ENCODE measurements around the gene GUK1.

Gene GUK1

DNA sequence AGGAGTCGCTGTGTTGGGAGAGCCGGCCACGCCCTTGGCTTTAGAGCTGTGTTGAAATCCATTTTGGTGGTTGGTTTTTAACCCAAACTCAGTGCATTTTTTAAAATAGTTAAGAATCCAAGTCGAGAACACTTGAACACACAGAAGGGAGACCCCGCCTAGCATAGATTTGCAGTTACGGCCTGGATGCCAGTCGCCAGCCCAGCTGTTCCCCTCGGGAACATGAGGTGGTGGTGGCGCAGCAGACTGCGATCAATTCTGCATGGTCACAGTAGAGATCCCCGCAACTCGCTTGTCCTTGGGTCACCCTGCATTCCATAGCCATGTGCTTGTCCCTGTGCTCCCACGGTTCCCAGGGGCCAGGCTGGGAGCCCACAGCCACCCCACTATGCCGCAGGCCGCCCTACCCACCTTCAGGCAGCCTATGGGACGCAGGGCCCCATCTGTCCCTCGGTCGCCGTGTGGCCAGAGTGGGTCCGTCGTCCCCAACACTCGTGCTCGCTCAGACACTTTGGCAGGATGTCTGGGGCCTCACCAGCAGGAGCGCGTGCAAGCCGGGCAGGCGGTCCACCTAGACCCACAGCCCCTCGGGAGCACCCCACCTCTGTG, 41.7 kb upstream of the GUK1 start:
- H3K27ac ChIP-seq = no peak overlapping the region
- H3K9me3 ChIP-seq = no peaks in the 10 kb centered on the region
- no peak overlapping the region for H3K4me3 ChIP-seq (ENCODE audit: low read depth in 1 of 2, low read length in 1 of 2)
- H3K4me1 ChIP-seq (ENCODE audit: control insufficient read depth in 1 of 2, insufficient read depth in 1 of 2, low read depth in 1 of 2, low read length in 1 of 2) = peaks cover 22 to 26% of the 10 kb centered on the region in 2 experiments
- no peaks in the 10 kb centered on the region for H3K27me3 ChIP-seq
- TF ChIP-seq, protein P1, sequence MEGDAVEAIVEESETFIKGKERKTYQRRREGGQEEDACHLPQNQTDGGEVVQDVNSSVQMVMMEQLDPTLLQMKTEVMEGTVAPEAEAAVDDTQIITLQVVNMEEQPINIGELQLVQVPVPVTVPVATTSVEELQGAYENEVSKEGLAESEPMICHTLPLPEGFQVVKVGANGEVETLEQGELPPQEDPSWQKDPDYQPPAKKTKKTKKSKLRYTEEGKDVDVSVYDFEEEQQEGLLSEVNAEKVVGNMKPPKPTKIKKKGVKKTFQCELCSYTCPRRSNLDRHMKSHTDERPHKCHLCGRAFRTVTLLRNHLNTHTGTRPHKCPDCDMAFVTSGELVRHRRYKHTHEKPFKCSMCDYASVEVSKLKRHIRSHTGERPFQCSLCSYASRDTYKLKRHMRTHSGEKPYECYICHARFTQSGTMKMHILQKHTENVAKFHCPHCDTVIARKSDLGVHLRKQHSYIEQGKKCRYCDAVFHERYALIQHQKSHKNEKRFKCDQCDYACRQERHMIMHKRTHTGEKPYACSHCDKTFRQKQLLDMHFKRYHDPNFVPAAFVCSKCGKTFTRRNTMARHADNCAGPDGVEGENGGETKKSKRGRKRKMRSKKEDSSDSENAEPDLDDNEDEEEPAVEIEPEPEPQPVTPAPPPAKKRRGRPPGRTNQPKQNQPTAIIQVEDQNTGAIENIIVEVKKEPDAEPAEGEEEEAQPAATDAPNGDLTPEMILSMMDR (IDR thresholded peaks at IDR 0.05) = no peak
- H3K36me3 ChIP-seq = peaks cover 38% of the 10 kb centered on the region

DNA sequence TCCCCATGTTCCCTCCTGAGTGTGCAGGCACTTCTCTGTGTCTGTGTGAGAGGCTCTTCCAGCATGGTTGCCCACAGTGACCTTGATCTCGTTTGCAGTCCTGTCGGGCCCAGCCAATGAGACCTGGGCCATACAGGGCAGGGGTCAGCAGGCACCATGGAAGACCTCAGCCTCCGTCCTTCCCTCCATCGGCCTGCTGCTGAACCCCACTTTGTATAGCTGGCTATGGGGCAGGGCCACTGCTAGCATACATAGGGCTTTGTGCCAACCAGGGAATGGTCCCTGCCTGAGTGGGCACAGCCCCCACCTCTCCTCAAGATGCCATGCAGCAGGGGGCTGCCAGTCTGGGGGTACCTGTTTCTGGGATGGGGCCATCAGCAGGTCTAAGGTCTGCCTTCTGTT, 40.7 kb upstream of the GUK1 start:
- Histone ChIP-seq H3K9me3 (no peaks in the 10 kb centered on the region), H3K27ac (peak overlapping the region; percentile 10), H3K4me1 (ENCODE audit: control insufficient read depth in 1 of 2, insufficient read depth in 1 of 2, low read depth in 1 of 2, low read length in 1 of 2) (peaks cover 31 to 35% of the 10 kb centered on the region in 2 experiments), H3K27me3 (no peaks in the 10 kb centered on the region), H3K4me3 (ENCODE audit: low read depth in 1 of 2, low read length in 1 of 2) (no peak overlapping the region), H3K36me3 (peaks cover 38% of the 10 kb centered on the region)
- TF ChIP-seq, protein P1 (IDR thresholded peaks at IDR 0.05) = no peak

DNA sequence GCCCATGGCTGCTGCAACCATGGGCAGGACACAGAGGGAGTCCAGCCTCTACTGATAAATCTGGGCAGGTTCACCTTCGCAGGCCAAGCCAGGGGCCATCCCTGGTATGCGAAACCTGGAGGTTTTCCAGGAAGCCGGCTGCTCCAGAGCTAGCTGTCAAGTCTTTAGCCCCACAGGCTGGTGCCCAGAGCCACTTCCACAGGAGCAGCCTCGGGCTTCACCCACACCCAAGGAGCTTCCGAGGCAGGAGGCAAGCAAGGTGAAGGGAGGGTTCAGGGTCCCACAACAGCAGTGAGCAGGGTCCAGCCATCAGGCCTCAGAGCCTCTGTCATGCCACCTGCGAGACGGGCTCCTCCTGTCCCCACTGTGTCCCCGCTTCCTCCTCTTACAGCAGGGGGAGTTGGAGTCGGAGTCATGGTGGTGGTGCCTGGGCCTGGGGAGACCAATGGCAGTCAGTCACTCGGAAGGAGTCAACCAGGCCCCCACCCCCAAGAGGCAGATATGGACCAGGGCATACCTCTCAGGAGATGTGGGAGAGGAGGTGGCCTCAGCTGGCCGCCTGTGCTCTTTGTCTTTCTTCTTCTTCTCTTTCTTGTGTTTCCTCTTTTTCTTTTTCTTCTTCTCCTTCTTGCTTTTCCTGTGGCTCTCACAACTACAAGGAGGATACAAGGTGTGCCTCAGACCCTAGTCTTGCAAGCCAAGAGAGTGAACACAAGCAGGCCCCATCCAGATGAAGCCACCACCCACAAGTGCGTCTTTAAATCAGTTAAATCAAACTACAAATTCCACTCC, 39.1 kb upstream of the GUK1 start:
- Histone ChIP-seq H3K36me3 (peaks cover 41% of the 10 kb centered on the region), H3K4me3 (ENCODE audit: low read depth in 1 of 2, low read length in 1 of 2) (peak overlapping the region; percentile 92 to 97), H3K27me3 (no peaks in the 10 kb centered on the region), H3K27ac (peak overlapping the region; percentile 93), H3K9me3 (no peaks in the 10 kb centered on the region), H3K4me1 (ENCODE audit: control insufficient read depth in 1 of 2, insufficient read depth in 1 of 2, low read depth in 1 of 2, low read length in 1 of 2) (peaks cover 29 to 35% of the 10 kb centered on the region in 2 experiments)
- TF ChIP-seq, protein P1 (IDR thresholded peaks at IDR 0.05) = no peak

DNA sequence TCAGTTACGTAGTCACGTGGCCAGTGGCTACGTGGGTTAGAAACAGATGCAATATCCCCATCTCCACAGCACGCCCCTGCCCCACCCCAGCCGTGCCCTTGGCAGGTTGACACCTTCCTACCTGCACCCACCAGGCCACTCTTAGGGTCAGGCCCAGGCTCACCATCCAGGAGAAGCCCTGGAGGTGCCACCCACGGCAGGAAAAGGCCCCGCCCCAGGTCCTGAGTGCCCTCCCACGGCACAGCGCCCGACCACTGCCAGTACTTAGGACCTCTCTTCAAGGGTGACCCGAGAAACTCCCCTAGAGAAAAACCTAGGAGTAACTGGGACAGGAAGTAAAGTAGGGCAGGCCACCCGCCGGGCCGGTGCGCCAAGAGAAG, 38.5 kb upstream of the GUK1 start:
- Histone ChIP-seq H3K4me3 (ENCODE audit: low read depth in 1 of 2, low read length in 1 of 2) (peak overlapping the region; percentile 92 to 97), H3K27me3 (no peaks in the 10 kb centered on the region), H3K27ac (peak overlapping the region; percentile 93), H3K9me3 (no peaks in the 10 kb centered on the region), H3K36me3 (peaks cover 47% of the 10 kb centered on the region), H3K4me1 (ENCODE audit: control insufficient read depth in 1 of 2, insufficient read depth in 1 of 2, low read depth in 1 of 2, low read length in 1 of 2) (peaks cover 29 to 35% of the 10 kb centered on the region in 2 experiments)
- TF ChIP-seq, protein P1 (IDR thresholded peaks at IDR 0.05) = no peak

DNA sequence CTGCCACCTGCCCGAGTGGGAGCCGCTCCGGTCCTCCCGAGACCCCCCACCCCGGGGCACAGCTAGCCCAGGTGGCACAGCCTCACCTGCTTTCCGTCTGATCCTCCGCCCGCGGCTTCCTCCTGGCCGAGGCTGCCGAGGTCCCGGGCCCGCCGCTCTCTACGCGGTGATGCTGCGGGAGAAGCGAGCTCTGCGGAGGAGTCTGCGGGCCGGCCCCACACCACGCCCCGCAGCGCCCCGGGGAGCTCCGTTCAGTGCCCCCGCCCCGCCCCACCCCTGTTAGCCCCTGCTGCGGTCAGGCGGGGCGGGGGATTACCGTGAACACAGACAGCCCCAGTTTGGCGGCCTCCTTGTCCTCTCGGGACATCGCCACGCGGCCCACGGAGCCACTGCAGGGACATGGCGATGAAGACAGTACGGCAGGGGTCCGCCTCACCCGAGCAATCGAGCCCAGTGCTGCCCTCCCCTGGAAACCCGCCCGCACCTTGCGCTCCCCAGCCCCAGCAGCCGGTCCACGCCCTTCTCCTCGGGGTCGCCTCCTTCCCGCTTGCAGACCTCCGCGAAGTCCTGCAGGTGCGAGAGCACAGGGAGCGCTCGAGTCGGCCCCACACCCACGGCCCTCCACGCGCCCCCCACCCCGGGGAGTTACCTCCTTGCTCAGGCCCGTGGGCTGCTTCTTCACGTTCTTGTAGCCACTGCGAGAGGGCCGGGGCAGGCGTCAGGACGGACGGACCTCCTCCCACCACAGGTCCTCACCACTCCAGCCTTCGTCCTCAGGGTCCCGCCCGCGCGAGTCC, 37.9 kb upstream of the GUK1 start:
- Histone ChIP-seq H3K9me3 (no peaks in the 10 kb centered on the region), H3K27me3 (no peaks in the 10 kb centered on the region), H3K4me1 (ENCODE audit: control insufficient read depth in 1 of 2, insufficient read depth in 1 of 2, low read depth in 1 of 2, low read length in 1 of 2) (peaks cover 29 to 35% of the 10 kb centered on the region in 2 experiments), H3K27ac (peak overlapping the region; percentile 93), H3K36me3 (peaks cover 46% of the 10 kb centered on the region), H3K4me3 (ENCODE audit: low read depth in 1 of 2, low read length in 1 of 2) (peak overlapping the region; percentile 92 to 97)
- TF ChIP-seq, protein P1 (IDR thresholded peaks at IDR 0.05) = peak; percentile 5
